Activated gamma-delta T cell (primary cell): ENCODE measurements around the gene KLHL18.
A peak's percentile ranks its signal among the peaks of the same experiment; 100 is the strongest.
"Not testable (repeated sequence)": the region's sequence is repeated elsewhere in the genome, so short reads cannot be mapped to it uniquely, and the experiment has no call there.

Source experiments
- DNase-seq: peaks from one replicate; lab custom pipeline; 2025; lab: John Stamatoyannopoulos, UW
- total RNA-seq, 2 donors: gene quantifications; one replicate each; lab custom pipeline; 2026; lab: John Stamatoyannopoulos, UW

Gene KLHL18
- total RNA-seq = 37.7 to 41.0 reads per million in 2 donors

DNA sequence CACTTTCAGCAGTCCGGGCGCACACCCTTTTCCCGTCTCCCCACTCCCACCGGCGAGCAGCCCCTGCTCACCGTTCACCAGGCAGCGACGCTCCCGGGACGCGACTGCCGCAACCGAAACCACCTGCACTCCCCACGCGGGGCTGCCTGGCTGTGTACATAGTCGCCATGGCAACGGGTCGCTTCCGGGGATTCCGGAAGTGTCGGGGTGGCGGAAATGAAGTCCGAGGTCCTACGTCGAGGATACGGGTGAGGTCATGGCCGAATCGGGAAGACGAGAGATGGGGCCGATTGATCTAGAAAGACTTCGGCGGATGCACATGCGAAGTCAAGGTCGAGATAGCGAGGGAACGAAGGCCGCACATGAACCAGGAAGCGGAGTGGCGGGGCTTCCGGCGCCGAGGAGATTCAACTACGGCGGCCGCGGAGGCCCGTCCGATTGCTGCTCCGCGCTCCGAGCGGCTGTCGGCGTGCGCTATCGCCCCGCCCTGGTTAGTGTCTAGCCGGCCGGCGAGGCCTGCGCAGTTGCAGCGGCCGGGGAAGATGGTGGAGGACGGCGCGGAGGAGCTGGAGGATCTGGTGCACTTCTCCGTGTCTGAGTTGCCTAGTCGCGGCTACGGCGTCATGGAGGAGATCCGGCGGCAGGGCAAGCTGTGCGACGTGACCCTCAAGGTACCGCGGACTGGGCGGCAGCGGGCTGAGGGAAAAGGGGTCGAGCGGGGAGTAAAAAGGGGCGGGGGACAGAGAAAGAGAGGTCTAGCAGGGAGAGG lies at the start of gene KLHL18, which contains the start of gene KIF9:
TSS of gene KLHL18 (plus strand) at position 521 of the 769 bp plus-strand sequence. CDS start at position 543, 22 bp downstream.
TSS of gene KIF9 (minus strand) at position 376 of the 769 bp plus-strand sequence. CDS start 5,425 bp downstream, outside the sequence.
- DNase-seq = peak; percentile 85

- no peak for DNase-seq
These were observed 44.7 kb upstream of the KLHL18 start for GRCh38 chr3:47238017-47238416.

DNA sequence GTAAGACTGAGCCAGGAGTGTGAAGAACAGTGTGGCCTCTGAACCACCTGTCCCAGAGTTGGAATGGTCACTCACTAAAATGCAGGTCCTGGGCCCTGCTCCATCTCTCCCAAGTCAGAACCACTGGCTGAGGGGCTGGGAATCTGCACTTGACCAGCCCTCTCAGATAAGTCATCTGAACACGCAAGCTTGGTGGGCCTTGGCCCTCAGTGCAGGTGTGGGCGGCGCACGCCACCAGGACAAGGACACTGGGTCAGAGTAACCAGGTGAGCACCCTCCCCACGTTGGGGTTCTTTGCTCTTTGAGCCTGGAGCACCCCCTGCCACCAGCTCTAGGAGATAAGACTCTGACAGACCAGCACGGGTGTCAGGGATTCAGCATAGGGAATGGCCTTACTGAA lies 42.8 kb upstream of the KLHL18 start:
- DNase-seq = no peak

DNA sequence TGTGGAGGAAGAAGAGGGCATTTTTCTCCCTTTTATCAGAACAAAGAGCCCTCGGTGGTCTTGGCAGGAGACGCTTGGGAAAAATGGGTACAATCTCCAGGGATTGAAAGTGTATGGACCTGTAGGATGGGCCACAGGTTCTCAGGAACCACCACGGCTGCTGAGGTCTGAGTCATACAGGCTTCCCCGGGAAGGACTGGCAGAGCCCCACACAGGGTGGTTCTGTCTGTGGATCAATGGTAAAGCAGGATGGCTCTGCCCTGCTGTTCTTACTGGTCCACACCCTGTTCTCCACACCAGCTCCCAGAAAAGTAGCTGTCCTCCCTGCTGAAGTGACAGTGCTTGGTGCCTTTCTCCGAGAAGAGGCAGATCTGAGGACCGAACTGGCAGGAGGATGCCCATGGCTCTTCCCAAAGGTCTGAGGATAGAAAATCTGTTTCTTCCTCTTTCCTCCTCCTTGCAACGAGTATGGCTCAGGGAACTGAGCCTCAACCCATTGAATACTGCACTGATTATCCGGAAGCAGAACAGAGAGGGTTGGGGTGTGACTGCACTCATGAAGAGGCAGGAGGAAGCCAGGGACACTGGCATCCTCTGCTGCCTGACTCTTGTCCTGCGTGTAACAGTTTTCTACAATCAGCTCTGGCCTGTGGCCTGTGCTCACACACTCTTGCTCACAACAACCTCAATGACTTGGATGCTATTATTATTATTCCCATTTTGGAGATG lies 39.2 kb upstream of the KLHL18 start:
- no peak for DNase-seq

DNA sequence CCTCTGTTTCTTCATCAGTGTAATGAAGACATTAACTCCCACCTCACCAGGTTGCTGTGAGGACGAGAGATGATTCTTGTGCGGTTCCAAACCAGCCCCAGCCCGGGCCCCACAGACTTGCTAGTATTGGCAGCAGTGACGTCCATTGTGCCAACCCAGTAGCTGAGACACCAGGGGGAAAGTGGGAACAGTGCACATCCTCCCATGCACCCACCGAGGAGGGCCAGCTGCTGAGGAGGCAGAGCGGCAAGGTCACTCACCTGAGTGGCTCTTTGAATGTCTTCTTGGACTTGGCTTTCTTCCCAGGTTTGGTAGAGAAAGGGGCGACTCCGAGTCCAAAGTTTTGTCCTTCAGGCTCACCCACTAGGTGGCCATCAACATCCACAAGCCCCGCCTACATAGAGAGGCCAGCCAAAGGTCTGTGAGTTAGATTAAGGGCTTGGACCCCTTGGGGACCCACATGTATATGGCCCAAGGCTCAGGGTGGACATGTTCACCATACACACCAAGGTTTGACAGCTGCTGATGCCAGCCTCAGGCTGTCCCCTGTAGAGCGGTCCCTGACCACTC lies 38.1 kb upstream of the KLHL18 start:
- no peak for DNase-seq

DNA sequence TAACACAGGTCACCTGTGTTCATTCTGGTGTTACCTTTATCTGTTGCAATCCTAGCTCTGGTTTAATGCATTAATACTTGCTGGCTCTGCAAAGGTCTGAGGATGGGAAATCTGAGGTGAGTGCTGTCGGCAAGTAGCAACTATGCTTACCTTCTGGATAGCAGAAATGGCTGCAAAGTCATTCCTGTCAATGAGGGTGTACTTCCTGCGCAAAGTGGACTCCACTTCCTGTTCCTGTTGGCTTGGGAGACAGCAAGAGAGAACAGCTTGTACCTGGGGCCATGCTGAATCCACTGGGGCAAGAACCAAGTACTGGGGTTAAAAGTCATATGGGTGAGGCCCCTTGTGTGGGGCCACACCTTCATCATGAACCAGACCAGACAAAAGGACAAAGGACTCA lies 37.5 kb upstream of the KLHL18 start:
- no peak for DNase-seq

DNA sequence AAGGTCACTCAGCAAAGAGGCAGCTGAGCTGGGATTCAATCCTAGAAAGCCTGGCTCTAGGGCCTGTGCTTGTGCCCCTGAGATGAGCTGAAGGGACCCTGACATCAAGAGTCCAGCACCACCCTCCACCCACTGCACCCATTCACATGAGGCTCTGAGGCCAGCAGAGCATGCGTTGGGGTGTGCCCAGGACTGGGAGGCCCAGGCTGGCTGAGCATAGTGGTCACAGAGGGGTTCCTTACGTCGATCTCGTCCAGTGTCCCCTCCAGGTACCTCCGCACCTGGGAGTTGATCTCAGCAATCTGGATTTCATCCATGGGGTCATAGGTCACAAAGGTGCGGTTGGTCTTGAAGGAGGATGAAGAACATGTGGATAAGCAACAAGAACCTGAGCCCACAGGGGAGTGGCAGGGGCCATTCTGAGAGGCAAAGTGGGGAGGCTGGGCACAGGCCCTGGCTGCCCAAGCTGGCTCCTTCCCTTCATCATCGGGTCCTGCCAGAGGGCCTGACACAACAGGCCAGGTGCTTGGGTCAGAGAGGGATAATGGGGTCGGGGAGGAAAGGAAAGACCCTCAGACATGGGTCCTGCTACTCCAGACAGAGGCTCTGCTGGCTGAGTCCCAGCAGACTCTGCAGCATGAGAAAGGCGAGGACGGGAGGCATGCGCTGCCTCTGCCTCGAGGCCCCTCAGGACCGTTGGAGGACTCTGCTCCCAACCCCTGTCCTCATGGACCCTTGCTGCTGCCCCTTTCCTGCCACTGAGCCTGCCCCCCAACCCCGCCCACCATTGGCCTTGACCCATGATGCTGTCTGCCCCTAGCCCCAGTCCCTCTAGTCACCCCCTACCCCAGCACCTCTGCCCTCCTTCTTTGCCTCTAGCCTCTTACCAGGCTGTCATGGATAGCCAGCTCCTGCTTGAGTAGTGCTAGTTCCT lies 35.3 kb upstream of the KLHL18 start:
- no peak for DNase-seq

DNA sequence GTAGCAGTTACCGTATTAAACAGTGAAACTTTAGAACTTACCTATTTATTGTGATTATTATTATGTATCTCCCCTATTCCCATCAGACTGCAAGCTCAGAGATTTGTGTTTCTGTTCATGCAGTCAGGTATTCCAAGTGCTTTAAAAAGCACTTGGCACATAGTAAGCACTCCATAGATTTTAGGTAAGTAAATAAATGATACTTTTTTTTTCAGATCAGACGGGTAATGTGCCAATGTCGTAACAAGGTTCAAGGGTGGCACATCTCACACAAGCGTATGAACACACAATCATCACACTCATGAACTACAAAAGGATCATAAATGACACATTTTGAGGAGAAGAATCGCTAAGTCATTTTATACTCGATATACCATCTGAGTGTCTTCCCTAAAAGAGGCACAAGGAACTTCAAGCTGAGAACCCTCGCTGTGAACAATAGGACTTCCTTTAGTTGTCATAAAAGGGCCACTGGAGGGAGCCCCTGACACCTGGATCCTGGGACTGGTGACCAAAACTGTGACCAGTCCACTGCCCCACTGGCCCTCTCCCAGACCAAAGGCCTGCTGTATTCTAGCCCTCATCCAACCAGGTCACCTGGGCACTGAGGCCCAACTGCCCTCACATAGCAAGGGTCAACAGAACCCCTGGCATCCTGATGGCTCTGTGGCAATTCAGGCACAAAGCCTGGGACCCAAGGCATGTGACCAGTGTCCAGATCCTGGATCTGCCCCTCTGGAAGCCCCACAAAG lies 32.3 kb upstream of the KLHL18 start:
- no peak for DNase-seq

- not testable (repeated sequence) for DNase-seq
These were observed 31.7 kb upstream of the KLHL18 start for GRCh38 chr3:47251085-47251484.

DNA sequence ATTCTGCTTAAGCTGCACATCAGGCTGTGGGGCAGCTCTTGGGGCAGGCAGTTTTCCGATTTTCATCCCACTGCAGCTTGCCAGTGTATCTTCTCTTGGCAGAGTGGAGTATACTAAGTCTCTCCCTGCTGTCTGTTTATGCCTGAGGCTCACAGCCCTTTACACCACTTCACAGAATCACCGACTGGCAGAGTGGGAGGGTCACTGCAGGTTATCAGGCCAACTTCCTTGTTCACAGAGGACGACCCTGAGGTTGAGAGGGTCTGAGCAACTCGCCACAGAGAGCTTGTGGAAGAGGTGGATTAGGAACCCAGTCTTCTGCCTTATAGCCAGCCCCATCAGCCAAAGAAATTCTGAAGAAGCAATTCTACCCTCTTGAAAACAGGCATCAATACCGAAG lies 31.1 kb upstream of the KLHL18 start:
- no peak for DNase-seq

DNA sequence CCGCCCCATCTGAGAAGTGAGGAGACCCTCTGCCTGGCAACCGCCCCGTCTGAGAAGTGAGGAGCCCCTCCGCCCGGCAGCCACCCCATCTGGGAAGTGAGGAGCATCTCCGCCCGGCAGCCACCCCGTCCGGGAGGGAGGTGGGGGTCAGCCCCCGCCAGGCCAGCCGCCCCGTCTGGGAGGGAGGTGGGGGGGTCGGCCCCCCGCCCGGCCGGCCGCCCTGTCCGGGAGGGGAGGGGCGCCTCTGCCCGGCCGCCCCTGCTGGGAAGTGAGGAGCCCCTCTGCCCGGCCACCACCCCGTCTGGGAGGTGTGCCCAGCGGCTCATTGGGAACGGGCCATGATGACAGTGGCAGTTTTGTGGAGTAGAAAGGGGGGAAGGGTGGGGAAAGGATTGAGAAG lies 26.4 kb upstream of the KLHL18 start:
- DNase-seq = not testable (repeated sequence)

- DNase-seq = no peak
These were observed 23.6 kb upstream of the KLHL18 start for GRCh38 chr3:47259114-47259513.

GRCh38 chr3:47260605-47261004 lies 22.1 kb upstream of the KLHL18 start:
- DNase-seq = no peak

- no peak for DNase-seq
These were observed 21.4 kb upstream of the KLHL18 start for GRCh38 chr3:47261301-47261700.

- no peak for DNase-seq
These were observed 17.7 kb upstream of the KLHL18 start for GRCh38 chr3:47265008-47265407.

DNA sequence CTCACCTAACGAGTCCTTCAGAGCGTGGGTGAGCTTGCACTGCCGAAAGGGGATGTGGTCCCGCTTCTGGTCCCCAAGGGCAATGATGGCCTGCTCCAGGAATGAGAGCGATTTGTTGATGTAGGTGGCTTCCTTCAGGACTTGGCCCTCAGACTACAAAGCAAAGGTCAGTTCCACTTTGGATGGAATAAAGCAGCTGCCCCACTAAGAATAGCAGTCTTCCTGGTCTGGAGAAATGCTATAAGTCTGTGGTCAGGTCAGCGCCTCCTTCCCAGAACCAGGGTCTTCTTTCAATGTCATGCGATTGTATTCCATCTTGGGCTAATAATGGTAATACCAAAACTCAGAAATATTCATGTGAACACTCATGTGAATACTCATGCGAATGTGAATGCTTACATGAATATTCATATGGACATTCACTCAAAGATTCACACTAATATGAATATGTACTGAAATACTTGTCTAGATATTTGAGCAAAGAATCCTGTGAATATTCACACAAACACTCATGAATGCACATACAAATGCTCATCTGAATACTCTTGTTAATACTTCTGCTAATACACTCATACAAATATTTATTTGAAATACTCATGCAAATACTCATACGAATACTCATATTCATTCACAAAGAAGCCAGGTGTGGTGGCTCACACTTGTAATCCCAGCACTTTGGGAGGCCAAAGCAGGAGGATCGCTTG lies 16.9 kb upstream of the KLHL18 start:
- DNase-seq = no peak

GRCh38 chr3:47266709-47267489 lies 15.8 kb upstream of the KLHL18 start:
- DNase-seq = no peak

GRCh38 chr3:47267490-47267824 lies 15.3 kb upstream of the KLHL18 start:
- DNase-seq = no peak

DNA sequence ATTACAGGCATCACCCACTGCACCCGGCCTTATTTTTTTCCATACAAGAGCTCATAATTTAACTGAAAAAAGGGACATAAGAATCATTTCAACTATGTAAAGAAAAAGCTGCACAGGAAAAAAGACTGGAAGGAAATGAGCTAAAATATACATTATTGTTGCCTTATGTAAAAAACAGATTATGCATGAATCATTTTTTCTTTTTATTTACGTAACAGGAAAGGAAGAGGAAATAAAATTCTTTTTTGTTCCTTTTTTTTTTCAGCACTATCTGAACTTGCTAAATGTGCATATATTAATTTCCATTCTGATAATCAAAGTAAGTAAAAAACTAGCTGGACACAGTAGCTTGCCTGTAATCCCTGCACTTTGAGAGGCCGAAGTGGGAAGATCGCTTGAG lies 12.2 kb upstream of the KLHL18 start:
- no peak for DNase-seq

DNA sequence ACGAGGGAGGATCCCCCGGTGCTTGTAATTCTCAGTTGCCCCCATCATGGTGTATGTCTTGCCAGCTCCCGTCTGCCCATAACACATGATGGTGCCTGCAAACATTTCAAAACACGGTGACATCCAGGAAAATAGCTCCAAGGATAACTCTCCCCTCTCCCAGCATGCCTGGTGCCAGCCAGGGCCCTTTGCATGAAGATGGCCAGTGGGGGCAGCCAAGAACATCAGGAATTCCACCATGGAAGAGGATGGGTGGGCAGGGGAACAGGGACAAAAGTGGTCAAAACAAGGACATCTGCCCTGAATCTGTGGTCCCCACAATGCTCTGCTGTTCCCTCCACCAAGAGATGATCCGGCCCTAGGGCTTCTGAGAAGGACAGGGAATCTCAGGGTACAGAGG lies 9.2 kb upstream of the KLHL18 start:
- no peak for DNase-seq
